Measurements from ENCODE around the gene NBPF3.

DNA sequence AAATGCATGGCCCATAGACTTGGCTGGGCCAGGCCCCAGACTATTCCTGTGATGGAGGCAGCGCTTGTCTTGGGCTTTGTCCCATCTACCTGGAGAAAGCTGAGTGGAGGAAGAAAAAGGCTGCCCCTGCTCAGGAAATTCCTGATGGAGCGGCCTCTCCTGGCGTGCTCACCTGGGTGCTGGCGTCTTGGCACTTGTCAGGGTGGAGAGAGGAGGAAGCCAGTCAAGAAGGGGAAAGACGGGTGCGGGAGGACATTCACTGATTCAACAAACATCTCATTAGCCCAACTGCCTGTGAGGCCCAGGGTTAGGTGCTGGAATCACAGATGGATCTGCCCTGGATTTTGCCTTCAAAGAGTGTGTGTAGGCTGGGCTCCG, 85.4 kb downstream of the NBPF3 start:
- TF ChIP-seq, protein P1, sequence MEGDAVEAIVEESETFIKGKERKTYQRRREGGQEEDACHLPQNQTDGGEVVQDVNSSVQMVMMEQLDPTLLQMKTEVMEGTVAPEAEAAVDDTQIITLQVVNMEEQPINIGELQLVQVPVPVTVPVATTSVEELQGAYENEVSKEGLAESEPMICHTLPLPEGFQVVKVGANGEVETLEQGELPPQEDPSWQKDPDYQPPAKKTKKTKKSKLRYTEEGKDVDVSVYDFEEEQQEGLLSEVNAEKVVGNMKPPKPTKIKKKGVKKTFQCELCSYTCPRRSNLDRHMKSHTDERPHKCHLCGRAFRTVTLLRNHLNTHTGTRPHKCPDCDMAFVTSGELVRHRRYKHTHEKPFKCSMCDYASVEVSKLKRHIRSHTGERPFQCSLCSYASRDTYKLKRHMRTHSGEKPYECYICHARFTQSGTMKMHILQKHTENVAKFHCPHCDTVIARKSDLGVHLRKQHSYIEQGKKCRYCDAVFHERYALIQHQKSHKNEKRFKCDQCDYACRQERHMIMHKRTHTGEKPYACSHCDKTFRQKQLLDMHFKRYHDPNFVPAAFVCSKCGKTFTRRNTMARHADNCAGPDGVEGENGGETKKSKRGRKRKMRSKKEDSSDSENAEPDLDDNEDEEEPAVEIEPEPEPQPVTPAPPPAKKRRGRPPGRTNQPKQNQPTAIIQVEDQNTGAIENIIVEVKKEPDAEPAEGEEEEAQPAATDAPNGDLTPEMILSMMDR (IDR thresholded peaks at IDR 0.05) = no peak
- TF ChIP-seq POLR2A (IDR thresholded peaks at IDR 0.05) = no peak

Data from esophagus squamous epithelium (tissue), 4 donors.